HEK293T (cell line): Measurements from ENCODE around the gene ISM1.

Source experiments
- CTBP1 ChIP-seq: fragments of 450-650 bp; IDR thresholded peaks from 2 replicates; pipeline ENCODE4 v1.6.1; 2016; ENCODE audit warnings: borderline replicate concordance
- ELF4 ChIP-seq: fragments of 450-650 bp; IDR thresholded peaks from 2 replicates; pipeline ENCODE4 v1.6.1; 2017; ENCODE audit warnings: antibody characterized with exemption
- FOXA1 ChIP-seq: fragments of 450-650 bp; IDR thresholded peaks from 2 replicates; pipeline ENCODE4 v1.6.1; 2016; ENCODE audit warnings: mild to moderate bottlenecking
- FOXK2 ChIP-seq: fragments of 450-650 bp; IDR thresholded peaks from 2 replicates; pipeline ENCODE4 v1.6.1; 2016; ENCODE audit warnings: mild to moderate bottlenecking
- FOXM1 ChIP-seq: fragments of 450-650 bp; IDR thresholded peaks from 2 replicates; pipeline ENCODE4 v1.6.1; 2017; ENCODE audit warnings: mild to moderate bottlenecking, borderline replicate concordance
- HDGF ChIP-seq: fragments of 450-650 bp; IDR thresholded peaks from 2 replicates; pipeline ENCODE4 v1.6.1; 2017; ENCODE audit warnings: antibody characterized with exemption, borderline replicate concordance
- LEF1 ChIP-seq: fragments of 450-650 bp; IDR thresholded peaks from 2 replicates; pipeline ENCODE4 v1.6.1; 2017; ENCODE audit warnings: mild to moderate bottlenecking, borderline replicate concordance
- SP1 ChIP-seq: fragments of 450-650 bp; IDR thresholded peaks from 2 replicates; pipeline ENCODE4 v1.6.1; 2017
- SUZ12 ChIP-seq: fragments of 450-650 bp; IDR thresholded peaks from 2 replicates; pipeline ENCODE4 v1.6.1; 2016; ENCODE audit warnings: mild to moderate bottlenecking
- TARDBP ChIP-seq: fragments of 450-650 bp; IDR thresholded peaks from 2 replicates; pipeline ENCODE4 v1.6.1; 2016
- ZNF384 ChIP-seq: fragments of 450-650 bp; IDR thresholded peaks from 2 replicates; pipeline ENCODE4 v1.6.1; 2016
- TF ChIP-seq, protein P1 (sequence below): fragments of 450-650 bp; IDR thresholded peaks from 2 replicates; pipeline ENCODE4 v1.6.1; 2016

DNA sequence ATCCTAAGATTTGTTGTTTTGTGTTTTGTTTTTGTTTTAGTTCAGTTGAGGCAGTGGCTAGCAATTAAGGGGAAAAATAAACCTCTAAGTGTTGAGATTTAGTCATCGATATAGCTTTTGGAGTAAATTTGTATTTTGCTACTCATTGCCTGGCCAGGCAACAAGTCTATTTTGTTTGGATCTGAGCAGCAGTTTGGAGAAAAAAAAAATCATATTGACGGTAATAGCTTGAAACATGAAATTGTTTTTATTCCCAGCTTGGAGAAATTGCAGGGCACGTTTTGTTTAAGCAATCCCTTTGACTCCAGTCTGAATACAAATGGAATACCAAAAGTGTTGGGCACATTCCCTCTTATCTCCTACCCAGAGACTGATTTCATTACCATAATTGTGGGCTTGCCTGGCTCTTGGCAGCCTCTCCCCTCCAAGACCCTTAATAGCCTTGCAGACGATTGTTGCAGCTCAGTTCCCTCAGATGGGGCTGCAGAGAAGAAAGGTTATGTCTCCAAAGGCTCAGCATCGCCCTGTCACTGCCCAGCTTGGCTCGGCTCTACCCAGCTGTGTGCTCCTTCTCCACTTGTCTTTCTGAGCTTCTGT is 56.0 kb downstream of the ISM1 start:
- TF ChIP-seq FOXK2, result no peak
- no peak for TF ChIP-seq TARDBP
- TF ChIP-seq, protein P1, sequence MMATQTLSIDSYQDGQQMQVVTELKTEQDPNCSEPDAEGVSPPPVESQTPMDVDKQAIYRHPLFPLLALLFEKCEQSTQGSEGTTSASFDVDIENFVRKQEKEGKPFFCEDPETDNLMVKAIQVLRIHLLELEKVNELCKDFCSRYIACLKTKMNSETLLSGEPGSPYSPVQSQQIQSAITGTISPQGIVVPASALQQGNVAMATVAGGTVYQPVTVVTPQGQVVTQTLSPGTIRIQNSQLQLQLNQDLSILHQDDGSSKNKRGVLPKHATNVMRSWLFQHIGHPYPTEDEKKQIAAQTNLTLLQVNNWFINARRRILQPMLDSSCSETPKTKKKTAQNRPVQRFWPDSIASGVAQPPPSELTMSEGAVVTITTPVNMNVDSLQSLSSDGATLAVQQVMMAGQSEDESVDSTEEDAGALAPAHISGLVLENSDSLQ, result no peak
- TF ChIP-seq ZNF384, result no peak
- TF ChIP-seq FOXM1, result no peak
- no peak for TF ChIP-seq SUZ12
- no peak for TF ChIP-seq FOXA1
- no peak for TF ChIP-seq HDGF
- TF ChIP-seq ELF4, result no peak
- TF ChIP-seq LEF1, result no peak
- TF ChIP-seq SP1, result no peak
- no peak for TF ChIP-seq CTBP1
